MCF 10A (cell line): ENCODE measurements around the gene IFIT1B. TPM values are rescaled to one million over a fixed set of nuclear protein-coding genes. Genes with fewer than 3 reads are reported as not detected.
A peak's percentile ranks its signal among the peaks of the same experiment; 100 is the strongest.

Source experiments
- BruUV-seq: library from RNA; stranded (reverse); fragments of 400-500 nt; replicated peaks from 2 replicates; lab custom pipeline; 2021; lab: Mats Ljungman, UMichigan
- CTCF ChIA-PET: fragments of 300-600 bp; sonication (Branson Sonifier 250); formaldehyde crosslinking; extraction: SDS; loops from one replicate; lab custom pipeline; 2021; ENCODE audit warnings: antibody characterized with exemption, inconsistent platforms; lab: Yijun Ruan, JAX
- POLR2A ChIA-PET: fragments of 300-600, 350-650 bp; sonication (Branson Sonifier 250); formaldehyde crosslinking; extraction: SDS; loops from one replicate; lab custom pipeline; 2020; ENCODE audit warnings: antibody characterized with exemption, inconsistent platforms; lab: Yijun Ruan, JAX
- DNase-seq: peaks from one replicate; pipeline ENCODE4 v3.0.0-alpha.2; 2018; ENCODE audit not compliant: unreplicated experiment
- H3K27ac Mint-ChIP-seq: one replicate; pipeline ENCODE4 v1.8.0; 2022; ENCODE audit warnings: mild to moderate bottlenecking, low read depth, mixed read lengths; ENCODE audit not compliant: unreplicated experiment
- H3K27me3 Mint-ChIP-seq: one replicate; pipeline ENCODE4 v1.8.0; 2022; ENCODE audit warnings: mixed read lengths; ENCODE audit not compliant: insufficient read depth, unreplicated experiment
- H3K36me3 Mint-ChIP-seq: one replicate; pipeline ENCODE4 v1.8.0; 2022; ENCODE audit warnings: mild to moderate bottlenecking, moderate library complexity, mixed read lengths; ENCODE audit not compliant: insufficient read depth, unreplicated experiment
- H3K4me1 Mint-ChIP-seq: one replicate; pipeline ENCODE4 v1.8.0; 2022; ENCODE audit warnings: mixed read lengths; ENCODE audit not compliant: insufficient read depth, unreplicated experiment
- H3K4me3 Mint-ChIP-seq: one replicate; pipeline ENCODE4 v1.8.0; 2022; ENCODE audit warnings: mild to moderate bottlenecking, moderate library complexity, mixed read lengths; ENCODE audit not compliant: unreplicated experiment
- H3K9me3 Mint-ChIP-seq: one replicate; pipeline ENCODE4 v1.8.0; 2022; ENCODE audit warnings: mixed read lengths; ENCODE audit not compliant: unreplicated experiment
- intact Hi-C: fragments of 100-400 bp; cut with micrococcal nuclease; formaldehyde crosslinking; loops from 2 replicates; pipeline ENCODE4 v1.14.1; 2022
- total RNA-seq: library from RNA; stranded (reverse); gene quantifications from 2 replicates; pipeline ENCODE4 v1.2.3, GENCODE V29; 2022
- TF ChIP-seq, protein P1 (sequence below): fragments of 200-600 bp; IDR thresholded peaks from one replicate; pipeline ENCODE4 v1.8.0; 2022; ENCODE audit warnings: antibody characterized with exemption, mild to moderate bottlenecking; ENCODE audit not compliant: unreplicated experiment

Gene IFIT1B
- total RNA-seq, 1 experiment from 2014 or later, result not detected

DNA sequence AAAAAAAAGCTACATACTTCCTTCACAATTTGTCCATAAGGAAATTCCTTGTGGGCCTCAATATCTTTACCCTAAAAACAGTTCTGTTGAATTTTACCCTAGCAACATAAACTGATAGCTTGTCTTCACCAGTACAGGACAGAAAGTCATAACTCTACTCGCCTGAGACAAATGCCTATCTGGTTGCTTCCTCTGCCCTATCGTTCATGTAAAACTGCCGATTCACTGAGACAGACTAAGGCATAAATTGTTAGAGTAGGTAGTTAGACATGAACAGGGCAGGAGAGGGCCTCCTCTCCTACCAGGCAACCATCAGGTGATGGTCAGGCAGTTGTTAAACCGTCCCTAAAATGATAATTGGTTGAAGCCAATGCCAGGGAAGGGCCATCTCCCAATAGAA, 25.1 kb upstream of the IFIT1B start:
- TF ChIP-seq, protein P1, sequence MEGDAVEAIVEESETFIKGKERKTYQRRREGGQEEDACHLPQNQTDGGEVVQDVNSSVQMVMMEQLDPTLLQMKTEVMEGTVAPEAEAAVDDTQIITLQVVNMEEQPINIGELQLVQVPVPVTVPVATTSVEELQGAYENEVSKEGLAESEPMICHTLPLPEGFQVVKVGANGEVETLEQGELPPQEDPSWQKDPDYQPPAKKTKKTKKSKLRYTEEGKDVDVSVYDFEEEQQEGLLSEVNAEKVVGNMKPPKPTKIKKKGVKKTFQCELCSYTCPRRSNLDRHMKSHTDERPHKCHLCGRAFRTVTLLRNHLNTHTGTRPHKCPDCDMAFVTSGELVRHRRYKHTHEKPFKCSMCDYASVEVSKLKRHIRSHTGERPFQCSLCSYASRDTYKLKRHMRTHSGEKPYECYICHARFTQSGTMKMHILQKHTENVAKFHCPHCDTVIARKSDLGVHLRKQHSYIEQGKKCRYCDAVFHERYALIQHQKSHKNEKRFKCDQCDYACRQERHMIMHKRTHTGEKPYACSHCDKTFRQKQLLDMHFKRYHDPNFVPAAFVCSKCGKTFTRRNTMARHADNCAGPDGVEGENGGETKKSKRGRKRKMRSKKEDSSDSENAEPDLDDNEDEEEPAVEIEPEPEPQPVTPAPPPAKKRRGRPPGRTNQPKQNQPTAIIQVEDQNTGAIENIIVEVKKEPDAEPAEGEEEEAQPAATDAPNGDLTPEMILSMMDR, result no peak
- Mint-ChIP-seq H3K4me3 (peak overlapping the region; percentile 66), H3K27ac (peak overlapping the region; percentile 98), H3K27me3 (no peaks in the 10 kb centered on the region), H3K36me3 (peaks cover 6% of the 10 kb centered on the region), H3K9me3 (peaks cover 6% of the 10 kb centered on the region), H3K4me1 (peaks cover 27% of the 10 kb centered on the region)
- ChIA-PET POLR2A (interaction anchor here (0.9 to 2.4 kb wide), 12 partner anchors 10 to 362 kb away, joined by 3 to 17 read pairs (median 8); partner anchors contain the start of genes FAS, IFIT2, IFIT3 and LIPA), CTCF (interaction anchor here (0.6 to 3.1 kb wide), 2 partner anchors 9 to 16 kb away, joined by 3 to 19 read pairs; no protein-coding TSS in a partner anchor)
- no TSS peak for BruUV-seq
- intact Hi-C loops, result loop anchor here (2.0 kb wide), 1 partner anchor 50 kb away; the partner anchor contains the start of gene IFIT2
- DNase-seq, result no peak

DNA sequence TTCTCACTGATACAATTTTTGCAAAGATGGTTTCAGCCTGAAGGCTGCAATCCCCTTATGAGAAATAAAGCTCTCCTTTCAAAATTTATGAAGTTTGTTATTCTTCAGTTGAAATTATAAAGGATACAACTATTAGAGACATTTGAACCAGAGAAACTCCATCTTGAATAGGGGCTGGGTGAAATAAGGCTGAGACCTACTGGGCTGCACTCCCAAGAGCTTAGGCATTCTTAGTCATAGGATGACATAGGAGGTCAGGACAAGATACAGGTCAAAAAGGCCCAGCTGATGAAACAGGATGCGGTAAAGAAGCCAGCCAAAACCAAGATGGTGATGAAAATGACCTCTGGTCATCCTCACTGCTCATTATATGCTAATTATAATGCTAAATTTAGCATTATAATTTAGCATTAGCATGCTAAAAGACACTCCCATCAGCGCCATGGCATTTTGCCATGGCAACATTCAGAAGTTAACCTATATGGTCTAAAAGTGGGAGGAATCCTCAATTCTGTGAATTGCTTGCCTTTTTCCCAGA, 22.4 kb upstream of the IFIT1B start:
- TF ChIP-seq, protein P1, result no peak
- Mint-ChIP-seq H3K4me3 (no peak overlapping the region), H3K4me1 (peaks cover 25% of the 10 kb centered on the region), H3K9me3 (peaks cover 6% of the 10 kb centered on the region), H3K27ac (no peak overlapping the region), H3K36me3 (peaks cover 6% of the 10 kb centered on the region), H3K27me3 (no peaks in the 10 kb centered on the region)
- ChIA-PET CTCF (interaction anchor here (5.7 kb wide), 1 partner anchor 13 kb away, joined by 40 read pairs; no protein-coding TSS in a partner anchor), POLR2A (interaction anchor here (1.1 to 1.3 kb wide), 3 partner anchors 9 to 53 kb away, joined by 3 to 5 read pairs (median 4); partner anchors contain the start of genes IFIT2 and IFIT3)
- intact Hi-C loops, result no loop called here
- peak; percentile 62 for DNase-seq
- no TSS peak for BruUV-seq

DNA sequence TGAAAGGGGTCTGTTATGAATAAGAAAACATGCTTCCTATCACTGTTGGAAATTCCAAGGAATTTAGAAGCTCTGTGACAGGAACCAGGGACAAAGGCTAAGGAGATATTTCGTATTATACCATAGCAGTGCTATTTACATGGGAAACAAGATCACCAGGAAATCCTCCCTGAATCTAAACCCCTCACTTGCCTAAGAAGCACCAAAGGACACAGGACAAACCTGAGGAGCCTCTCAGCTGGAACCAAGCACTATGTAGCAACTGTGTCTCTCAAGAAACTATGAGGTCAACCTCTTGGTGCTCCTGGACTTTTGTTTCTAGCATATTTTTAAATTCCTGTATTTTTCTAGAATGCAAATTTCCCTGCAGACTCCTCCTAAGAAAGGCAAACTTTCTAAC, 20.8 kb upstream of the IFIT1B start:
- intact Hi-C loops, result no loop called here
- H3K27ac Mint-ChIP-seq, result no peak overlapping the region
- H3K36me3 Mint-ChIP-seq, result peaks cover 6% of the 10 kb centered on the region
- TF ChIP-seq, protein P1, result no peak
- H3K4me3 Mint-ChIP-seq, result no peak overlapping the region
- ChIA-PET CTCF (interaction anchor here (0.7 to 5.7 kb wide), 3 partner anchors 12 to 32 kb away, joined by 4 to 40 read pairs (median 4); partner anchors contain the start of gene IFIT1B), POLR2A (interaction anchor here (0.6 to 1.5 kb wide), 2 partner anchors 36 to 61 kb away, joined by 3 read pairs; no protein-coding TSS in a partner anchor)
- H3K9me3 Mint-ChIP-seq, result peaks cover 6% of the 10 kb centered on the region
- H3K27me3 Mint-ChIP-seq, result no peaks in the 10 kb centered on the region
- peaks cover 12% of the 10 kb centered on the region for H3K4me1 Mint-ChIP-seq
- BruUV-seq, result no TSS peak
- DNase-seq, result no peak

DNA sequence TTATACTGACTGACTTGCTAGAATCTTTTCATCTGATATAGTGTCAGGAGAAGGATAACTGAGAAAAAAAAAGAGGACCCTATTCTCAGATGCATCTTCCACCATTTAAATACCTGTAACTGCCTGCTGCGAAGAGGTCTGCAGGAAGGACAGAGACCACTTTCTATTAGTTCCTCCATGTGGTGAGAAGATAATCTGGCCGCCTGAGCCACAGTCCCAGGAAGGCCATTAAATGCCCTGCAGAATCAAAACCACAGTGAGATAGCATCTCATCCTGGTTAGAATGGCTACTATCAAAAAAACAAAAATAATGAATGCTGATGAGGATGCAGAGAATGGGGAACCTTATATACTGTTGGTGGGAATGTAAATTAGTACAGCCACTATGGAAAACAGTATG, 19.9 kb upstream of the IFIT1B start:
- Mint-ChIP-seq H3K27me3 (no peaks in the 10 kb centered on the region), H3K36me3 (peaks cover 6% of the 10 kb centered on the region), H3K4me1 (peaks cover 3% of the 10 kb centered on the region), H3K27ac (no peak overlapping the region), H3K9me3 (peaks cover 6% of the 10 kb centered on the region), H3K4me3 (no peak overlapping the region)
- intact Hi-C loops, result no loop called here
- ChIA-PET POLR2A (interaction anchor here (0.6 to 1.5 kb wide), 4 partner anchors 14 to 633 kb away, joined by 3 to 4 read pairs (median 3); no protein-coding TSS in a partner anchor), CTCF (interaction anchor here (0.7 to 5.7 kb wide), 2 partner anchors 11 to 32 kb away, joined by 4 to 40 read pairs; no protein-coding TSS in a partner anchor)
- TF ChIP-seq, protein P1, result no peak
- no peak for DNase-seq
- BruUV-seq, result no TSS peak
